NCI-H510A (cell line): ENCODE results near the gene RNF43.
A peak's percentile ranks its signal among the peaks of the same experiment; 100 is the strongest.
"Not testable (repeated sequence)": the region's sequence is repeated elsewhere in the genome, so short reads cannot be mapped to it uniquely, and the experiment has no call there.

Experiments used
- DNase-seq: peaks from one replicate; lab custom pipeline; 2025; lab: John Stamatoyannopoulos, UW

The RNF43 gene

DNA sequence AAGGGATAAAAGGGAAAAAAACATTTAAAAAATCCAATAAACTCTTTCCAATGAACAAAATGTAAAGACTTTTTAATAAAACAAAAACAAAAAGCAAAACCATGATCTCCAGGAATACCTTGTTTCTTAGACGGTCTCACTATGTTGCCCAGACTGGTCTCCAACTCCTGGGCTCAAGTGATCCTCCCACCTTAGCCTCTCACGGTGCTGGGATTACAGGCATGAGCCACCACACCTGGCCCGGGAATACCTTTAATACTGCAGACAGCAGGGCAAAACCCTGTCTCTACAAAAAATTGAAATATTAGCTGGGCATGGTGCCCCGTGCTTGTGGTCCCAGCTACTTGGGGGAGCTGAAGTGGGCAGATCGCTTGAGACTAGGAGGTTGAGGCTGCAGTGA lies 7.9 kb downstream of the RNF43 start:
- DNase-seq: no peak

DNA sequence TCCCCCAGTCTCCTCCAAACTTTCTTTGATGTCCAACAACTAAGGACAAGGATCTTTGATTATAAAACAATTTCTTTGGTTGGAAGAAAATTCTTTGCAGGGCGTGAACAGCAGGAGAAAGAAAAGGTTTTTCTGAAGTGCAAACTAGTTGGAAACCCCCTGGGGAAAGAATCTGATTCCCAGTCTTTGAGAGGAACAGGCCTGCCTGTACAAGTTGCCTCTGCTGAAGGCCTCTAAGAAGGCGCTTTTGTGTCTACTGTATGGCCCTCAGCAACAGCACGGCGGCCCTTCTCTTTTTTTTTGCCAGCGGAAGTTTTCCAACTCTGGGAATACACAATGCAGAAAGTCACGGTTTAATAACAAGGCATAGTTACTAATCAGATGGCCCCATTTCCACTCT lies 14.0 kb downstream of the RNF43 start:
- DNase-seq: no peak

DNA sequence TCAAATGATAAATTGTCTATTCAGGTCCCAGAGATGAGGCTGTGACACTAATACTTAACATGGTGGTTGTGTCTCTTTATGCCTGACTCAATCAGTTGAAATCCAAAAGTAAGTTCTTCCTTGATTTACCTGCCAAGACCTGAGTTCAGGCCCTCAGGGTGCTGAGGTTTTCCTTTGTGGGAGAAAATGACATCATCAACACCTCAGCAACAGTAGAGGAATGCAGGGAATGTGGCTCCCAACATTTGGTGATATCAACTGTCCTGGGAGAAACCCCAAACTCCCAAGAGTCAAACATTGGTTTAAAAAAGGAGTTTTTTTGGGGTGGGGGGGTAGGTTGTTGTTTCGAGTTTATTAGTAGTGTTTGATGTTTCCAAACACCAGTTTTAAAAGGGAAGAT lies 14.7 kb downstream of the RNF43 start:
- DNase-seq: no peak

DNA sequence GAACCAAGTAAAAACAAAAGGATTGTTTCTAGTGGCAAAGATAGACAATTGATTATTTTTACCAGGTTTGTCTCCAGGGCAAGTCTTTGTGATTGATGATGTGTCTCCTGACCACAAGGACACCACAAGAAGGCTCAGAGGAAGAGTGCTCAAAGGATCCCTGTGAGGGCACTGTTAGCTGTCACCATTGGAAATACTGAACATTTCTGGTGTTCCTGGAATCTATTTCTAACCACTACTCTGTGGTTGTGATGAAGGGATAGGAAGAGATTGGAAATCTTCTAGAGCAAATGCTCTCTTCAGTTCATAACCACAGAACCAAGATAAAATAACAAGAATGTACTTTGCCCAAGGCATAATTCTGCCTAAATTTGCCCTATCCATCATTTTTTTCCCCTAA lies 15.3 kb downstream of the RNF43 start:
- DNase-seq: no peak

DNA sequence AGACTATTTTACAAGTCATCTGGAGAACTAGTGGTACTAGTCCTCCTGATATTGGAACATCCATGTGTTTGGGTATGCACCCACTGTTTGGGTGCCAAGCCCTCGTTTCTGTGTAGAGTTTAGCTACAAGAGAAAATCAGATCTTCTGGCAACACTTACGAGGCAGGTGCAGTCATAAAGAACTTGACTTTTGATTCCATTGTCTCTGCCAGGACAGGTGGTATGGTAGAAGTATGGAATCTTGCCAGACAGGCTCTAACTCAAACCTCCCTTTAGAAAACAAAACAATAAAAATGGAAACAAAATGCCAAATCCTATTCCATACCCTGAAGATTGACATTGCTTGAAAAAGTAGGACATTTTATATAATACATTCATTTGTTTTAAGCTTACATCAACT lies 16.0 kb downstream of the RNF43 start:
- peak; percentile 49 for DNase-seq

DNA sequence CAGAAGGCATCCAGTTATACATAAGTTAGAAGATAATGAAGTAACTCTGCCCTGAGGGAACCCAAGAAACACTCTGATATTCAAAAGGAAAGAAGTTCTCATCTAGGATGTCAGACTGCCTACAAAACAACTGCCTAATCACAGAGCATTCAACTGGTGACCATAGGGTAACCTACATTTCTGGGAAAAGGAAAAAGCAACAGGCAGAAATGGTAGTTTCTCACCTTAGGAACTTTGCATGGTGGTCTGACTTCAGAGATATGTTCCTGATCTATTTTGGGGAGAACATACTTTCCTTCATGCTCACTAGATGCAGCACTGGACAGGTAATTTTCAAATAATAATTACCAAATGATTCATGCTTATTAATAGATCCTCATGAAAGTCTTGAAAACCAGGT lies 16.5 kb downstream of the RNF43 start:
- DNase-seq: no peak

DNA sequence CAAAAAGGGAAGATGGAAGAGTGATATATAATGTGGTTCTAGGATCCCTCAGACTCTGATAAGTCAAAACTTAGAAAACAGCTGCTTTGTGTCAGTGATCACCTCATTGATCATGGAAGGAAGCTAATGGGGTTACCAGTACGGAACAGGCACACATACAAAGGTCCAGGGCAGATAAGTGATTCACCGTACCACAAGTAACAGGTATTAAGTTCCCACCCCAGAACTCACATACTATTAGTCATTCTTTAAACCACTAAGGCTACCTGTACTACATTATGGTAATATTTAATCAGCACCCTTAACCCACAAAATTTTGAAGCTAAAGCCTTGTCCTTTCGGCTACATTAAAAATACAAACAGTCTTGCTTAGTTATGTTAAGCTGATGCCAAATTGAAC lies 17.4 kb downstream of the RNF43 start:
- no peak for DNase-seq

DNA sequence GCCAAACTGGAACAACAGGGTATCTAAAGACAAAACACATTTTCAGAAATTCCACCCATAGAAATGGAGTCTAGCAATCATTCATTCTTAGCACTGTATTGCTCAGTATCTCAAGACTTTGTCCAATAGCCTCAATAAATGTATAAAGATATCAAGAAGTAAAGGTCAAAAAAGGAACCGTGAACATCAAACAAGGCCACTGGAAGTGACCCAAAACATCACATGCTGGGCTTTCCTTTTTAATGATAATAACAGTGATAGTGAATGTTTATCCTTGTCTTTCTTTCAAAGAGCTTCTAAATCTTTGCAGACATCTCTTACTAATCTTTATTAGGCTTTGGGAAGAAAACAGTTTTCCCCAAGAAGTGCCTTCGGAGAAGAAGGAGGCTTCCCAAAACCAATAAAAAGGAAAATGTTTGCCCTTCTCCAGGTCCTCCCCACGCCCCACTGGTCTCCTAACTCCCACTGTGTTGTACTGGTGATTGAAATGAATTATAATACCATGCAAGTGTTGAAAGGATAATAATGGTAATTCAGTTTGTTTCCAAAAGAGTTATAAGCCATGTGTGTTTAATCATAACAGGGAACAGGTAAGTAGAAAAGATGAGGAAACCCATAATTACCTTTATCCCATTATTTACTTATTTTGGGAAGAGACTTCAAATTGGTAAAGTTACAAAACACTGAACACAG lies 18.6 kb downstream of the RNF43 start:
- no peak for DNase-seq

DNA sequence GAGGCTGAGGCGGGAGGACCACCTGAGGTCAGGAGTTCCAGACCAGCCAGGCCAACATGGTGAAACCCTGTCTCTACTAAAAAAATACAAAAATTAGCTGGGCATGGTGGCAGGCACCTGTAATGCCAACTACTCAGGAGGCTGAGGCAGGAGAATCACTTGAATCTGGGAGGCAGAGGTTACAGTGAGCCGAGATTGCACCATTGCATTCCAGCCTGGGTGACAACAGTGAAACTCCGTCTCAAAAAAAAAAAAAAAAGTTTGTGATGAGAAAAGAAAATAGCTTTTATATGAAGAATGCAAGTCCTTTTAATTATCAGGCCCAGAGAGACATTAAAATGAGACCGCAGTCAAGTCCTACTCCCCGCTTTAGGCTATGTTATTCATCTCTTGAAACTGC lies 19.9 kb downstream of the RNF43 start:
- not testable (repeated sequence) for DNase-seq

DNA sequence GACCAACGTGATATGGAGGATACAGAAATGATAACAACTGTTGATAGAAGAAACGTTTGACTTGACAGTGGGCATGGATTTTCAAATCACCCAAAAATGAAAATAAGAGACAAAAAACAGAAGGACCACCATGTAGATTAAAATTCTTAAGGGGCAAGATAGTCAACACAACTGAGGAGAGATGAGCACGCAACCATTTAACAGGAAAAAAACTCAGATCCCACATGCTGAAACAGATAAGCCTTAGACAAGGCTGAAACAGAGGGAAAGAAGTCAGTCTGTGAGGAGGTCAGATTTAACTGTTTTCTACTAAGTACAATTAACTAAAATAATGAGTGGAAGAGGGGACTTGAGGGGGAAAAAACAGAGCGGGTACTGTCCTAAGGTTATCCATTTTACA lies 21.2 kb downstream of the RNF43 start:
- DNase-seq: no peak

DNA sequence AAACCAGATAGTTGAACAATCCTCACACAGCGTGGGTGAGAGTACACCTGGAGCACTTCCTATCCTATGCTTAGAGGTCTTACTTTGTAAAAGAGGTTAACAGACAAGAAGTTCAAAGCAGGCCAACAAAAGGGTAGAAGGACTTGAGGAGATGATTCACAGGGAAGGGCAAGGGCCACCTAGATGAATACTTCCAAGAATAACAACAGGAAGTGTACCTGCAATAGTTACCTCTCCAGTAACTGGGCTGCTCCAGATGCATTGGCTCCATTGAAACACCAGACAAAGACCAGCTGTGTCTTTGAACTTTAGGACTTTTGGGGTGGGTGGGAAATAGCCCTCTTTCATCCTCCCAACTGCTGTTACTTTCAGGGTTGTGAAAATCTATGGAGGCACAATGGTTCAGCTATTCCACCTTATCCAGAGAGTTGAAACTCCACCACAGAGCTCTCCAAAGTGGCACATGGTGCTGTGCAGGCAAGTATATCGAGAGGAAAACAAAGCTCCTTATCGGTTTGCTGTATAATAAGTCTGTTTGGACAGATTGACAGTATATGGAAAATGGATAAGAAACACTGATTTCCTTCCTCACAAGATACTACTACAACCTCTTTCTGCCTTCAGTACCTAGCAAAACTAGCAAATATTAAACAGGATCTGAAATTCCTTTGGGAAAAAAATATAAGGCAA lies 22.7 kb downstream of the RNF43 start:
- DNase-seq: no peak

DNA sequence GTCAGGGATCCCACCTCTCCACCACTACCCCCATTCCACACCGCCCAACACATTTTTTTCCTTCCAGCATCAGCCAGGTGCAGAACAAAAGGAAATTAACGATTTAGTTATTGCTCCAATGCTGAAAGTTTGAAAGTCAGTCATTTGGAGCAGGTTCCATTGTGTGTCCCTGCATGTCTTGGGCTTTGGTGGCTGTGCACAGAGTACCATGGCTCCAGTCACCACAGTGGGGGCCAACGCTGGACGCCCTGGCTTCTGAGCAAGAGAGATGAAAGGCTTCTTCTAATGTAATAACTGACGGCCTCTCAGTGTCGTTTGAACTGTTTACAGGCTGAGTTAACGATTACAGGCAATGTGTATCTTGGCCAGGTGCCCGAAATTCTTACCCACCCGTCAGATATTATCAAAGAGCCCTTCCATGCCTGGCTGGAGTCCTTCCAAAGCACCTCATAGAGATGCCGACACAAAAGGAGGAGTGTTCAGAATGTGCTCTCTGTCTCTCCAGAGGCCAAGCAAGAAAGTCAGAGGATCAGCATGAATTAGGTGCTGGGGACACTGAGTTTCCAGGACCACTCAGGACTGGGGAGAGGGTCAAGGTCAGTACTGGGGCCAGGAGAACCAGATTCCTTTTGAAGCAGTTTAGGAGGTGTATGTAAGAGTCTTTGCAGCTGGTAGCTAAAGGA lies 25.9 kb downstream of the RNF43 start:
- DNase-seq: peak; percentile 89

DNA sequence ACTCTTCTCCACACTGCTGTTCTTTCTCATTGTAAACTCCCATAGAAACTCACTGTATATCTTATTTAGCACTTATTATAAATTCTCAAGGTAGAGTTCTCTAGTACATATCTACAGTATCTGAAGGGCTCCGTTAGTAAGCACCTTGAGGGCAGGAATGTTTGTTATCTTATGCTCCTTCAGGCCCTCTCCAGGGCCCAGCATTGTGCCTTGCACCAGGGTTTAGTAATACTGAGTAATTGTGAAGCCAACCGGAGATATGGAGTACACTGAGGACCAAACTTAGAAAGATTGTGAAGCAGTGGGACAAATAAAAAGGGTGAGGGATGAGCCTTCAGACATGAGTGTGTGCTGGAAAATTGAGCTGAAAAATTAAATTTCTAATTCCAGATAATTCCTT lies 26.4 kb downstream of the RNF43 start:
- no peak for DNase-seq

DNA sequence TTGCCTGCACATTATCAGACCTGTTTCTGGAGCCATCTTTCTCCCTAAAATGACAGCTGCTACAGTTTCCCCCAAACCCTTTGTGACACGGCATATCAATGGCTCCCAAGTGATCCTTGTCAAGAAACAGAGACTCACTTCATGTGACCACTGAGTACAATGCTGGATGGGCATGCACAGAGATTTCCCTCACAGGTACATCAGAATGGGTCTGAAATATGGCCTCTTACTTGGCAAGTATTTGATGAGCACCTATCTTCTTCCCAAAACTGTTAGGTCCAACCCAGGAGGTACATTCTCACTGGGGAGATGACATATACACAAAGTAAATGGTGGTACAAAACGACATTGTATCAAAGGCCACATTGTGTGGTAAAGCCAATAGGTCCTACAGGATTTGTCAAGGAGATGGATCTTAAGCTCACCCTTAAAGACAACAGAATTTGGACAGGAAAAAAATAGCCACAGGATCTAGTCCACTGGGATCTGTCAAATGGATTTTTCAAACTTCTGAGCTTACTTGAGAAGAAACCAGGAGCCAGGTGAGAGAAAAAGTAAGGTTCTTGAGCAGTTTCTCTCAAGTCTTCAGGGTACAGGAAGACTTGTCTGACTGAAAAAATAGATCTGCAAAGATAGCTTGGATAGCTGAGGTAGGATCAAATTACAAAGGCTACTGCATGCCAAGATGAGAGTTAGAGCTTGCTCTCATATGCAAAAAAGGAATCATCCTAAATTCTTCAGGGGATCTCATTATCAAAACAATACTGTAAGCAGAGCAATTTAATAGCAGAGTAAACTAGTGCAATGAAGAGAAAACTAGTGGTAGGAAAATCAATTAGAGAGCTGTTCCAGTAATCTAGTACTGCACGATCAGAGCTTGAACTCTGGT lies 28.8 kb downstream of the RNF43 start:
- DNase-seq: no peak

DNA sequence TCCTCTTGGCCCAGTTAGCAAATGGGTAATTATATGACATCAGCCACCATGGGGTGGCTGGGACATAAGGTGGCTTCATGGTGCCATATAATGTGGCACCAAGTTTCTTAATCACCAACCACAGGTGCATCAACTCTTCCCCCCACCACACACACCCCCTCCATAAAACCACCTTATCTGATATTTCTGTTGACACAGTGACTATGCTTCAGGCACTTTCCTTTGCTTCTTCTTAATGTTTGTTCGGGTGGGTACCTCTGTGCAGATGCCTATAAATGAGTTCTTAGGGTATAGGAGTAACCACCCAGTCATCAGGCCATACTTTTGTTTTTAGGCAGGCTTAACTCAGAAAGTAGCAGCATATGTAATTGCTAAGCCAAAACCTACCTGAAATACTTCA lies 29.5 kb downstream of the RNF43 start:
- DNase-seq: no peak

DNA sequence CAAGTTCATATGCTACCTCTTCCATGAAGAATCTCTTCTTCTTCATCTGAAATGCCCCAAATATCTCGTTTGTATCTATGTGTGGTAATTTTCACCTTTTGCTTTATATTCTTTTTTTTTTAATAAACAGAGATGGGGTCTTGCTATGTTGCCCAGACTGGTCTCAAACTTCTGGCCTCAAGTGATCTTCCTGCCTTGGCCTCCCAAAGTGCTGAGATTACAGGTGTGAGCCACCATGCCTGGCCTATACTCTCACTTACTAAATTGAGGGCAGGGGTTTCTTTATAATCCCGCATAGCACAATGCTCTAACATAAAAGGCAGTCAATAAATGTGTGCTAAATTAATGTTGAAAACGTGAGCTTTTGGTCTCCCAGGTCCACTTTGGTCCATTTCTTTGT lies 30.6 kb downstream of the RNF43 start:
- no peak for DNase-seq

DNA sequence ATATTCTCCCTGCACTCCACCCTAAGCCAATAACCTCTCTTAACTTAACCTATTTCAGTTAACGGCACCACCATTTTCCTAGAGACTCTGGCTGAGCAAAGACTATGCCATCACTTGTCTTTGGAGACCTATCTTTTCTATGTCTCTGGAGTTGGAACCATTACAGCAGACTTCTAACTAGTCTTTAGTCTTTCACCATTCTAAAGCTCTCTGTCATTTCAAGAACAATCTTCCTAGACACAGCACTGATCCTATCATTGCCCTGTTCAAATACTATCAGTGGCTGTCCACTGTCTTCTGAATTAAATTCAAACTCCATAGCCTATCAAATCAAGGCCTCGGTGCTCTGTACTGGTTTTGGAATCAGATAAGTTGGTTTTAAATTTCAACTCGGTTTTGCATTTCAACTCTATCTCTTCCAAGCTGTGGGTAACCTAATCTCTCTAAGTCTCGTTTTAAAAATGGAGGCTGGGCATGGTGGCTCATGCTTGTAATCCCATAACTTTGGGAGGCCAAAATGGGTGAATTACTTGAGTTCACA lies 31.9 kb downstream of the RNF43 start:
- DNase-seq: no peak

DNA sequence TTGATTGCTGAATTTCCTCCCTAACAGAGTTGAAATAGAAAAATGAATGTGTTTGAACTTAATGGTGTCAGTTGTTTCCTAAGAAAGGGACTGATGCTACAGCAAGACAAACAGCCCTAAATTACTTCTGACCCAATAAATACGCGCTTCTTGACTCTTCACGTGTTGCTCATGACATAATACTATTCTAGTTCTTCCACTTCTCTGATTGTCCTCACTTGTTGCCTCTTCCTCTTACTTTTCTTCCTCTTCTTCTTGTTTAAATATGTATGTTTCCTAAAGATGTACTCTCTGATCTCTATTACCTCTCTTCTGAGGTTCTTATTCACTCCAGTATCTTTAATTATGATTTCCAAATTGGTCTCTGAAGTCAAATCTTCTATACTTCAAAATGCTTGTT lies 32.4 kb downstream of the RNF43 start:
- DNase-seq: no peak

DNA sequence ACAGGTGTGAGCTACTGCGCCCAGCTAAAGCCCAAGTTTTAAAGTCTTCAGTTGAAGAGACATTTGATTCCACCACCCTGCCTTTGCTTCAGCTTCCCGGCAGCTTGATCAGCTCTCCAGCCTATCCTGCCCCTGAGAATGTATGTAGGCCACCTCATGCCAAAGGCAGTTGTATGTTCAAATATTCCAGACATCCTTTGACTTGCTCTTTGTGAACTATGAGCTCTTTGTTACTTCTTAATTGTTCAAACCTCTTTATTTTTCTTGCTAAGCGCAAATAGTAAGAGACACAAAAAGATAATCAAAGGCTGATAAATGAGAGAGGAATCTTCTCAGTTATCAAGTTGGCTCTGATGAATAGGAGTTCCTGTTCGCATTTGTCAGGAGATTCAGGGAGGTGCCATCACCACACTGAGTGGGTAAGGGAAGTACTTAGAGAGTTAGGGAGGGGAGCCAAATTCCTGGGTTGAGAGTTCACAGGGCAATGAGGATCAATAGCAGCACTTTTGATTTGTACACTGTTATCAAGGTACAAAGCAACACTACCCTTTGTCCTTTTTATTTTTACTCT lies 33.4 kb downstream of the RNF43 start:
- no peak for DNase-seq

DNA sequence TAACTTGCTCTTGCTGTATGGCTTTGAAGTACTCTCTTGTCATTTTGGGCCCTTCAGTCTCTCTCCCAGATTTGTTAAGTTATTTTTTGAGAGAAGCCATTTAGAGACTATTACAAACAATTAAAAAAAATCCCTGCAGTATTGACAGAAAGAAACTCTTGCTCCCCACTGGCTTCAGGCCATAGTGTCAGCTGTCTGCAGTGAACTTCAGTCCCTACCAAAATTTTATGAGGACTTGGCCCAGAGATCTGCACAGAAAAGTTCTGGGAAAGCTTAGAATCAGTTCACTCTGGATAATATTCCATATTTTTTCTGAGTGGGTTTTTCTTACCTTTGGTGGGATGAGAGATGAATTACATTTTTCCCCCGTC lies 34.5 kb downstream of the RNF43 start:
- no peak for DNase-seq

DNA sequence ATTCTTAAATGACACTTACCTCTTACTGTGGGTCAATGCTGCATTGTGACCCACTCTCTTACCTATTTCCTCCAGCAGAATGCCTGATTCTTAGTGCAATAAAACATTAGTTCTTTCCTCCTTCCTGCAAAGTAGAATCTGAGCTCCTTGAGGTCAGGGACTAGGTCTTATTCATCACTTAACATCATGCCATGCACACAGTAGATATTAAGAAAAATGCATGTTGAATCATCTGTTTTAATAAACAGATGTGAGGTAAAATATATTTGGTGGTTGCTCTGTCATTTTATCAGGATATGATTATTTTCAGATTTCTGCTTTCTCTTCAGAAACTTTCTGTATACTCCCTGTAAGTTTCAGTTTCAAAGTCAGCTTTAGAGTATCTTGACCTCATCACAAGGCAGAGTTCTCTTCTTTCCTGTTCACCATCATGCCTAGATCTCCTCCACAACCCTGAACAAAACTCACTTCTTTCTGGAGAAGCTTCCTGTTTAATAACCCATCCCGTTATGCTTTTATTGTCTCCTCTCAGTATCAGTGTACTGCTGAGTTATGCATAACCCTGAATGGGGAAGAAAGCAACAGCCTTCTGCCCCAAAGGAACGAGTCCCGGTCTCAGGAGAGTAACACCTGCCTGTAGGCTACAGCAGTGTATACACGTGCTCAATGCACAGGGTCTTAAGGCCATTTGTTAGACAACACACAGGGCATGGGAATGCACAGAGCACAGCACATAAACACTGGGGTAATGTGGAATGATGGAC lies 35.0 kb downstream of the RNF43 start:
- DNase-seq: no peak
